Fibroblast of lung (primary cell): ENCODE measurements around the gene SRRD. TPM values are rescaled to one million over a fixed set of nuclear protein-coding genes. Genes with fewer than 3 reads are reported as not detected.

Source experiments
- DNase-seq, 2 donors: peaks; one replicate each; pipeline versions ENCODE4 v3.0.0 to v3.0.0-alpha.2; 2010; ENCODE audit warnings: low read depth in 2 of 2
- H2AFZ ChIP-seq: 2 replicates; pipeline ENCODE4 v1.5.1; 2012; ENCODE audit warnings: low read length, control low read depth, inconsistent platforms
- H3K27ac ChIP-seq: 2 replicates; pipeline ENCODE4 v1.5.1; 2011; ENCODE audit warnings: low read length, control low read depth; ENCODE audit not compliant: insufficient read depth
- H3K27me3 ChIP-seq: 2 replicates; pipeline ENCODE4 v1.5.1; 2011; ENCODE audit warnings: mild to moderate bottlenecking, low read length; ENCODE audit not compliant: control insufficient read depth, insufficient read depth
- H3K36me3 ChIP-seq: 2 replicates; pipeline ENCODE4 v1.5.1; 2011; ENCODE audit warnings: low read length; ENCODE audit not compliant: control insufficient read depth, insufficient read depth
- H3K4me1 ChIP-seq: 2 replicates; pipeline ENCODE4 v1.5.1; 2011; ENCODE audit warnings: low read length; ENCODE audit not compliant: control insufficient read depth, insufficient read depth; ENCODE audit errors: extremely low read depth
- H3K4me2 ChIP-seq: 2 replicates; pipeline ENCODE4 v1.5.1; 2011; ENCODE audit warnings: low read length, control low read depth; ENCODE audit not compliant: insufficient read depth; ENCODE audit errors: extremely low read depth
- H3K4me3 ChIP-seq, 4 experiments: fragments of 200-600 bp in 1 of 4; sonication (generic) in 1 of 4; replicated peaks in 1 of 4; 2 replicates each; pipeline ENCODE4 v1.5.1; 2011 to 2016; ENCODE audit warnings: low read length in 4 of 4, low read depth in 3 of 4, mild to moderate bottlenecking in 3 of 4, control low read depth in 2 of 4, inconsistent platforms in 1 of 4, mixed read lengths in 1 of 4; ENCODE audit not compliant: insufficient read depth in 1 of 4; ENCODE audit errors: control extremely low read depth in 1 of 4
- H3K79me2 ChIP-seq: 2 replicates; pipeline ENCODE4 v1.5.1; 2012; ENCODE audit warnings: mild to moderate bottlenecking, low read length, inconsistent platforms; ENCODE audit not compliant: control insufficient read depth, insufficient read depth
- H3K9ac ChIP-seq: 2 replicates; pipeline ENCODE4 v1.5.1; 2011; ENCODE audit warnings: mild to moderate bottlenecking, low read length, control low read depth; ENCODE audit not compliant: insufficient read depth
- H3K9me3 ChIP-seq: 2 replicates; pipeline ENCODE4 v1.5.1; 2012; ENCODE audit warnings: low read depth, low read length; ENCODE audit not compliant: control insufficient read depth, insufficient read depth
- H4K20me1 ChIP-seq: 2 replicates; pipeline ENCODE4 v1.5.1; 2011; ENCODE audit warnings: low read length; ENCODE audit not compliant: control insufficient read depth, insufficient read depth; ENCODE audit errors: extremely low read depth
- EZH2 ChIP-seq: IDR thresholded peaks from 2 replicates; pipeline ENCODE4 v1.5.1; 2012; ENCODE audit warnings: low read length, control low read depth, mild to moderate bottlenecking; ENCODE audit errors: missing control alignments
- polyA plus RNA-seq, 2 donors: library from polyadenylated mRNA; depleted of rRNA in 1 of 2; stranded (reverse) in 1 of 2; unstranded in 1 of 2; fragments of >200 nt; gene quantifications; 2 replicates each; pipeline ENCODE4 v1.2.1, GENCODE V29; 2011 to 2012; ENCODE audit warnings: missing spikeins in 1 of 2
- total RNA-seq: library from RNA; depleted of rRNA; stranded (reverse); fragments of >200 nt; gene quantifications from 2 replicates; pipeline ENCODE4 v1.2.1, GENCODE V29; 2014
- TF ChIP-seq, protein P1 (sequence below), 2 donors: IDR thresholded peaks in 1 of 2; conservative IDR thresholded peaks in 1 of 2; 1 replicate in 1 of 2; 2 replicates in 1 of 2; pipeline ENCODE4 v1.5.1; 2011 to 2012; ENCODE audit warnings: low read length in 2 of 2, control low read depth in 1 of 2, inconsistent platforms in 1 of 2, low read depth in 1 of 2, mild to moderate bottlenecking in 1 of 2

Gene SRRD
- total and polyA plus RNA-seq, 2 donors (not counting 1 experiment from before 2014, with no cell fraction given) = 7.9 to 30.0 TPM

DNA sequence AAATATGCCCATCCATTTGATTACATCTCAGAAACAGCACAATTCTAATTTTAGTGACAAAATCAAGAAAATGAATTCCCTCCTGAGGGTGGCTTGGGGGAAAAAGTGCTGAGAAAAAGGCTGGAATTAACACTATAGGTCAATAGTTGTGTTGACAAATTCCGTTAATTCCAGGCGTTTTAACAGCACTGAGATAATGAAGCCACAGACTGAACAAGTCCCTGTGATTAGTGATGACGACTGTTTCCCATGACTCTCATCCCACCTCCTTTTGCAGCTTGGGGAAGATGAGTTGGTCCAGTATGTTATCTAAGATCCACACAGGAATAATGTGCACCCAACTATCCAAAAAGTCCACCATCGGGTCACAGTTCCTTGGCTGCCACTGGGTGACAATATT lies 12.8 kb downstream of the SRRD start:
- TF ChIP-seq, protein P1, sequence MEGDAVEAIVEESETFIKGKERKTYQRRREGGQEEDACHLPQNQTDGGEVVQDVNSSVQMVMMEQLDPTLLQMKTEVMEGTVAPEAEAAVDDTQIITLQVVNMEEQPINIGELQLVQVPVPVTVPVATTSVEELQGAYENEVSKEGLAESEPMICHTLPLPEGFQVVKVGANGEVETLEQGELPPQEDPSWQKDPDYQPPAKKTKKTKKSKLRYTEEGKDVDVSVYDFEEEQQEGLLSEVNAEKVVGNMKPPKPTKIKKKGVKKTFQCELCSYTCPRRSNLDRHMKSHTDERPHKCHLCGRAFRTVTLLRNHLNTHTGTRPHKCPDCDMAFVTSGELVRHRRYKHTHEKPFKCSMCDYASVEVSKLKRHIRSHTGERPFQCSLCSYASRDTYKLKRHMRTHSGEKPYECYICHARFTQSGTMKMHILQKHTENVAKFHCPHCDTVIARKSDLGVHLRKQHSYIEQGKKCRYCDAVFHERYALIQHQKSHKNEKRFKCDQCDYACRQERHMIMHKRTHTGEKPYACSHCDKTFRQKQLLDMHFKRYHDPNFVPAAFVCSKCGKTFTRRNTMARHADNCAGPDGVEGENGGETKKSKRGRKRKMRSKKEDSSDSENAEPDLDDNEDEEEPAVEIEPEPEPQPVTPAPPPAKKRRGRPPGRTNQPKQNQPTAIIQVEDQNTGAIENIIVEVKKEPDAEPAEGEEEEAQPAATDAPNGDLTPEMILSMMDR (conservative IDR thresholded peaks at IDR 0.05 in 1 of 2, IDR thresholded peaks at IDR 0.05 in 1 of 2; ENCODE audit: low read depth in 1 of 2, low read length in 2 of 2) = no peak
- TF ChIP-seq EZH2 = no peak
- H3K36me3 ChIP-seq = peaks cover 32% of the 10 kb centered on the region
- no peak overlapping the region for H2AFZ ChIP-seq
- no peaks in the 10 kb centered on the region for H3K9me3 ChIP-seq
- no peaks in the 10 kb centered on the region for H3K27me3 ChIP-seq
- no peak overlapping the region for H3K4me3 ChIP-seq
- no peak overlapping the region for H3K27ac ChIP-seq
- H4K20me1 ChIP-seq = no peaks in the 10 kb centered on the region
- no peak overlapping the region for H3K4me2 ChIP-seq
- no peaks in the 10 kb centered on the region for H3K4me1 ChIP-seq
- peak in 1 of 2 donors; percentile 75 for DNase-seq
- H3K9ac ChIP-seq = no peak overlapping the region
- no peaks in the 10 kb centered on the region for H3K79me2 ChIP-seq

DNA sequence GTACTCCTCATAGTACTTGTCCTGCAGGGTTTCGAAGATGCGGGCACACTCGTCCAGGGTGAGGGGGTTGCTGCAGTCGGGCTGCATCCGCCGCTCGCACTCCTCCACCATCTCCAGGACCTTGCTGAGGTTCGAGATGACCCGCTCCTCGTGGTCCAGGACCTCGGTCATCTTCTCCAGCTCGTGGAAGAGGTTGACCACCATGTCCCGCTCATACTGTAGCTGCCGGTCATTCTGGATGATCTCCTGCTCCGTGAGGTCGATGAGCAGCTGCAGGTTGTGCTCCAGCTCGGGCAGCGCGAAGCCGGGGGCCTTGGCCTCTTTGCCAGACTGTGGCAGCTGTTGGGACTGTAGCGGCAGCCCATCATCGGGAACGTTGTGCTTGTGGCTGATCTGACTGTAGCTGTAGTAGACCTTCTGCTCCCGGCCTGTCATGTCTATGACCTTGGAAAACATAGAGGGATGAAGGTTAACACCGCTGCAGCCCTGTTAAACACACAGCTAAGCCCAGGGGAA lies 15.6 kb downstream of the SRRD start:
- Histone ChIP-seq H3K4me3 (no peak overlapping the region), H3K9ac (no peak overlapping the region), H3K4me1 (no peaks in the 10 kb centered on the region), H3K9me3 (no peaks in the 10 kb centered on the region), H3K4me2 (no peak overlapping the region), H3K27ac (no peak overlapping the region), H4K20me1 (no peaks in the 10 kb centered on the region), H3K36me3 (peaks cover 23% of the 10 kb centered on the region), H3K27me3 (no peaks in the 10 kb centered on the region), H3K79me2 (no peaks in the 10 kb centered on the region), H2AFZ (no peak overlapping the region)
- no peak for DNase-seq
- TF ChIP-seq, protein P1 (conservative IDR thresholded peaks at IDR 0.05 in 1 of 2, IDR thresholded peaks at IDR 0.05 in 1 of 2; ENCODE audit: low read depth in 1 of 2, low read length in 2 of 2) = no peak
- TF ChIP-seq EZH2 = no peak

DNA sequence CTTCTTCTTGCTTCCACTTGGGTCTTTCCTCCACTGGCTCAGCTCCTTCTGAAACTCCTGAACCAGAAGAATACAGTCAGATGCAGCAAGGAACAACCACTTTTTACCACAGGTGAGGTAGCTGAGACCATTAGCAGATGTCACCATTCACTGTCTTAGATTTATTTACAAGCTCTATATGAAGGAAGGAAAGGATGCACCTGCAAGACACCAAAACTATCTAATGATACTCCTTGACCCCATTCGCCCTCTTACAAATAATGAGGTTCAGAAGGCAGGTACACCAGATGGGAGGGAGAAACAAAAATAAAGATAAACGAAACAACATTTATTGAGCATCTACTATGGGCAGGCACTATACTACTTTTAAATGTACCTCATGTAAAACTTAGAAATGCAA lies 18.3 kb downstream of the SRRD start:
- no peaks in the 10 kb centered on the region for H4K20me1 ChIP-seq
- H3K4me1 ChIP-seq = no peaks in the 10 kb centered on the region
- no peak for DNase-seq

More for the DNA sequence above, 18.3 kb downstream of the SRRD start:
- Histone ChIP-seq H3K9me3 (no peaks in the 10 kb centered on the region), H2AFZ (no peak overlapping the region), H3K9ac (no peak overlapping the region), H3K79me2 (no peaks in the 10 kb centered on the region), H3K4me2 (no peak overlapping the region), H3K4me3 (no peak overlapping the region), H3K27me3 (no peaks in the 10 kb centered on the region), H3K27ac (no peak overlapping the region), H3K36me3 (peaks cover 21% of the 10 kb centered on the region)
- TF ChIP-seq EZH2 = no peak
- TF ChIP-seq, protein P1 (conservative IDR thresholded peaks at IDR 0.05 in 1 of 2, IDR thresholded peaks at IDR 0.05 in 1 of 2; ENCODE audit: low read depth in 1 of 2, low read length in 2 of 2) = no peak
